ENCODE measurements around the gene PLA2G2C. TPM values are rescaled to one million over a fixed set of nuclear protein-coding genes. Genes with fewer than 3 reads are reported as not detected.
"Not testable (repeated sequence)": the region's sequence is repeated elsewhere in the genome, so short reads cannot be mapped to it uniquely, and the experiment has no call there.

The PLA2G2C gene
- total and polyA plus RNA-seq, 7 donors = not detected

DNA sequence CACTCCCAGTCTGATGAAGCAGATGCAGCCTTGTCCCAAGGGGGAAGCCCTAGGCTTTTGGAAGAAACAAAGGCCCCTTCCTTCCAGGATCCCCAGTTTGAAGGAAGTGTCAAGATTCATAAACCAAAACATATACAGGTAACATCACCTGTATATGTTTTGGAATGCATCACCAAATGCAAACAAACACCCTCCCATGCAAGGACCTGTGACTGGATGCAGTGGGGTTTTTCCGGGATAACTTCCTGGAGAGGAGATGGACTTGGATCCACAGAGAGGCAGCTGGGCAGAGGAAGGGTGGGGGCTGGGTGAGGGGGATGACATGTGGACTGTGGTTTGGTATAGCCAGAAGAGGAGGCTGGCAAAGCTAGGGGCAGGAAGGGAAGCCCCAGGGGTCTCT lies 48.7 kb downstream of the PLA2G2C start:
- intact Hi-C loops (cut with DNase I) = no loop called here
- WGBS, 3 donors = 56 to 60% (median 57%) methylated on average over 1 of the region's 1 CpG
- ATAC-seq (no peak), DNase-seq (no peak)
- TF ChIP-seq, protein P1, sequence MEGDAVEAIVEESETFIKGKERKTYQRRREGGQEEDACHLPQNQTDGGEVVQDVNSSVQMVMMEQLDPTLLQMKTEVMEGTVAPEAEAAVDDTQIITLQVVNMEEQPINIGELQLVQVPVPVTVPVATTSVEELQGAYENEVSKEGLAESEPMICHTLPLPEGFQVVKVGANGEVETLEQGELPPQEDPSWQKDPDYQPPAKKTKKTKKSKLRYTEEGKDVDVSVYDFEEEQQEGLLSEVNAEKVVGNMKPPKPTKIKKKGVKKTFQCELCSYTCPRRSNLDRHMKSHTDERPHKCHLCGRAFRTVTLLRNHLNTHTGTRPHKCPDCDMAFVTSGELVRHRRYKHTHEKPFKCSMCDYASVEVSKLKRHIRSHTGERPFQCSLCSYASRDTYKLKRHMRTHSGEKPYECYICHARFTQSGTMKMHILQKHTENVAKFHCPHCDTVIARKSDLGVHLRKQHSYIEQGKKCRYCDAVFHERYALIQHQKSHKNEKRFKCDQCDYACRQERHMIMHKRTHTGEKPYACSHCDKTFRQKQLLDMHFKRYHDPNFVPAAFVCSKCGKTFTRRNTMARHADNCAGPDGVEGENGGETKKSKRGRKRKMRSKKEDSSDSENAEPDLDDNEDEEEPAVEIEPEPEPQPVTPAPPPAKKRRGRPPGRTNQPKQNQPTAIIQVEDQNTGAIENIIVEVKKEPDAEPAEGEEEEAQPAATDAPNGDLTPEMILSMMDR (IDR thresholded peaks at IDR 0.05) = no peak
- Histone ChIP-seq H3K9me3 (no peaks in the 10 kb centered on the region), H3K4me1 (no peaks in the 10 kb centered on the region), H3K36me3 (ENCODE audit: insufficient read depth in 1 of 2, low read depth in 1 of 2) (no peaks in the 10 kb centered on the region), H3K27ac (no peak overlapping the region), H3K27me3 (ENCODE audit: insufficient read depth in 3 of 3, low read length in 2 of 3) (peaks cover 0 to 3% (median 0%) of the 10 kb centered on the region in 3 donors), H3K4me3 (no peak overlapping the region)

DNA sequence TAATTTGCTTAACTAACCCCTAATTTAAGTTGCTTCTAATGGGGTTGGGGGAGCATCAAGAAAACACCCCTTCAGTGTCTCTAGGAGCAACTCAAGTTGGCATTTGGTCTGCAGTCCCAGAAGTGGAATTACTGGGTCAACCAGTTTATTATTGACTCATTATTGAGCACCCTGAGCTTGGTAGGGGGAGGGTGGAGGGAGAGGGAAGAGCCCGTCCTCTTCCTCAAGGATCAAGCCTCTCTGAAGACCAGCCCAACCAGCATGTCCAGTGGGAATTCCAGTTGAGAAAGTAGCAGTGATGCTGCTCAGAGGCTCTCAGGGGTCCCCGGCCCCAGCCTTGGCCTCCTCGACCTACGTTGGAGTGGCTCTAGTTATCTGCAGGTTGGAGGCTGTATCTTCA lies 49.3 kb downstream of the PLA2G2C start:
- H3K27ac ChIP-seq = no peak overlapping the region
- no peak for DNase-seq
- peaks cover 0 to 3% (median 0%) of the 10 kb centered on the region in 3 donors for H3K27me3 ChIP-seq (ENCODE audit: insufficient read depth in 3 of 3, low read length in 2 of 3)
- H3K4me1 ChIP-seq = no peaks in the 10 kb centered on the region
- no peaks in the 10 kb centered on the region for H3K9me3 ChIP-seq
- TF ChIP-seq, protein P1 (IDR thresholded peaks at IDR 0.05) = no peak
- no peaks in the 10 kb centered on the region for H3K36me3 ChIP-seq (ENCODE audit: insufficient read depth in 1 of 2, low read depth in 1 of 2)
- intact Hi-C loops (cut with DNase I) = no loop called here
- no peak for ATAC-seq
- 90 to 95% (median 92%) methylated on average over 4 of the region's 4 CpGs for WGBS, 3 donors
- H3K4me3 ChIP-seq = no peak overlapping the region

DNA sequence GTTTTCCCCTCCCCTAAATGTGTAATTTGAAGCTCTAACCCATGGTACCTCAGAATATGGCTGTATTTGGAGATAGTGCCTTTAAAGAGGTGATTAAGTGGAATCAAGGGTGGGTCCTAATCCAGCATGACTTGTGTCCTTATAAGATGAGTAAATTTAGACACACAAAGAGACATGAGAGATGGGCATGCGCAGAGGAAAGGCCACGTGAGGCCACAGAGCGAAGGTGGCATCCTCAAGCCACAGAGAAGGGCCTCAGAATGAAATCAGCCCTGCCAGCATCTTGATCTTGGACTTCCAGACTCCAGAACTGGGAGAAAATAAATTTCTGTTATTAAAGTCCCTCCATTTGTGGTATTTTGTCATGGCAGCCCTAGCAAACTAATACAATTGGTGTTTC lies 50.1 kb downstream of the PLA2G2C start:
- intact Hi-C loops (cut with DNase I) = no loop called here
- H3K27me3 ChIP-seq (ENCODE audit: insufficient read depth in 3 of 3, low read length in 2 of 3) = peaks cover 0 to 3% (median 0%) of the 10 kb centered on the region in 3 donors
- 91 to 96% (median 92%) methylated on average over 3 of the region's 3 CpGs for WGBS, 3 donors
- H3K9me3 ChIP-seq = no peaks in the 10 kb centered on the region
- H3K4me1 ChIP-seq = no peaks in the 10 kb centered on the region
- no peak overlapping the region for H3K27ac ChIP-seq
- no peak overlapping the region for H3K4me3 ChIP-seq
- TF ChIP-seq, protein P1 (IDR thresholded peaks at IDR 0.05) = no peak
- no peaks in the 10 kb centered on the region for H3K36me3 ChIP-seq (ENCODE audit: insufficient read depth in 1 of 2, low read depth in 1 of 2)
- DNase-seq (no peak), ATAC-seq (no peak)

DNA sequence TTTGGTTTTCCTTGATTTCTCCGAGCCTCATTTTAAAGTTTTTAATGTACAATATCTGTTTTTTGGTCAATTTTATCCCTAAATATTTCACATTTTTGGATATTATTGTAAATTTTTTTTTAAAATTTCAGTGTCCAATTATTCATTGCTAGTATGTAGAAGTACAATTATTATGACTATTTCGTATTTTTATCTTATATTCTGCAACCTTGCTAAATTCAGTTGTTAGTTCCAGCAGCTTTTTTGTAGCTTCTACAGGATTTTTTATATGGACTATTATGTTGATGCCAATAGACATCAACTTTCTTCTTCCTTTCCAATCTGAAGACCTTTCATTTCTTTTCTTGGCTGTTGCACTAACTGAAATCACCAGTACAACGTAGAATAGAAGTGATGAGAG lies 51.3 kb downstream of the PLA2G2C start:
- Histone ChIP-seq H3K27ac (no peak overlapping the region), H3K36me3 (ENCODE audit: insufficient read depth in 1 of 2, low read depth in 1 of 2) (no peaks in the 10 kb centered on the region), H3K4me3 (no peak overlapping the region), H3K4me1 (no peaks in the 10 kb centered on the region), H3K27me3 (ENCODE audit: insufficient read depth in 3 of 3, low read length in 2 of 3) (no peaks in the 10 kb centered on the region), H3K9me3 (no peaks in the 10 kb centered on the region)
- TF ChIP-seq, protein P1 (IDR thresholded peaks at IDR 0.05) = no peak
- no peak for ATAC-seq
- intact Hi-C loops (cut with DNase I) = no loop called here
- DNase-seq = no peak
- WGBS, 3 donors = 88 to 89% (median 89%) methylated on average over 3 of the region's 3 CpGs

DNA sequence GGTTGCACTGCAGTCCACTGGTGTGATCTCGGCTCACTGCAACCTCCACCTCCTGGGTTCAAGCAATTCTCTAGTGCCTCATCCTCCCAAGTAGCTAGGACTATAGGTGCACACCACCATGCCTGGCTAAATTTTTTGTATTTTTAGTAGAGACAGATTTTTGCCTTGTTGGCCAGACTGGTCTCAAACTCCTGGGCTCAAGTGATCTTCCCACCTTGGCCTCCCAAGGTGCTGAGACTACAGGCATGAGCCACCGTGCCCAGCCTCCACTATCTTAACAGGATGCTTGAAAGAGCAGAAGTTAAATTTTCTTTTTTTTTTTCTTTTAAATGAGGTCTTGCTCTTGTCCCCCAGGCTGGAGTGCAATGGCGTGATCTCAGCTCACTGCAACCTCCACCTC lies 55.8 kb downstream of the PLA2G2C start:
- H3K4me3 ChIP-seq; H3K9me3 ChIP-seq; ATAC-seq; intact Hi-C loops (cut with DNase I); DNase-seq; H3K4me1 ChIP-seq; H3K36me3 ChIP-seq (ENCODE audit: insufficient read depth in 1 of 2, low read depth in 1 of 2); H3K27me3 ChIP-seq (ENCODE audit: insufficient read depth in 3 of 3, low read length in 2 of 3); H3K27ac ChIP-seq: not testable (repeated sequence)
- WGBS, 3 donors = 90 to 96% (median 92%) methylated on average over 3 of the region's 3 CpGs
